Middle frontal gyrus (tissue), 1 donor: ENCODE results near the gene PDSS2.

ENCODE experiments used
- DNase-seq: peaks from one replicate; pipeline ENCODE4 v3.0.0-alpha.2; 2015; ENCODE audit warnings: low spot score; ENCODE audit errors: extremely low spot score

Gene PDSS2

GRCh38 chr6:107272246-107272645, 187.1 kb downstream of the PDSS2 start:
- no peak for DNase-seq

DNA sequence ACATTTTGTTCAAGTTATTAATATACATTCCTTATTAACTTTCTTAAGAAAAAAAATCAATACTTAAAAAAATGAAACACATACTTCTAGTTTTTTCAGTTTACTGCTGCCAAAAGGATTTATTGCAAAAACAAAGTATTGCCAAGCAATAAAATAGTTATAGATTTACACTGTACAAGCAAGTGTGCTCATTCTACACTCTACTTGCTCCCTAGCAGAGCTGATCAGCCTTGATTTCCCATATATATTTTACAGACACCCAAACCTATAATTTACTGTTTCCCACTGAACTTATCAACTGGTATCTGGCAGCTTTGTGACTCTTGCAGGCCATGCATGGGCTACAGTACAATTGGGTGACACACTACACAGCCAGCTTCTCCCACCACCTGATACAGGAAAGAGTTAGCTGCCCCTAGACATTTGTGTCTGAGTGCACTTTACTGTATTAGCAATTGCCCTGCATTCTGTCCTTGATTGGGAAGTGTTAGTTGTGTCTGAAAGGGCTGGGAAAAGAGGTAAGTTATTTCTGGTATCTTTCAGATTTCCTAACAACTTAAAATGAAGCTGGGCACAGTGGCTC, 188.1 kb downstream of the PDSS2 start:
- DNase-seq: no peak

- no peak for DNase-seq
Observed at GRCh38 chr6:107267634-107268033, 191.7 kb downstream of the PDSS2 start.

- DNase-seq: no peak
Observed at GRCh38 chr6:107267006-107267405, 192.4 kb downstream of the PDSS2 start.

DNA sequence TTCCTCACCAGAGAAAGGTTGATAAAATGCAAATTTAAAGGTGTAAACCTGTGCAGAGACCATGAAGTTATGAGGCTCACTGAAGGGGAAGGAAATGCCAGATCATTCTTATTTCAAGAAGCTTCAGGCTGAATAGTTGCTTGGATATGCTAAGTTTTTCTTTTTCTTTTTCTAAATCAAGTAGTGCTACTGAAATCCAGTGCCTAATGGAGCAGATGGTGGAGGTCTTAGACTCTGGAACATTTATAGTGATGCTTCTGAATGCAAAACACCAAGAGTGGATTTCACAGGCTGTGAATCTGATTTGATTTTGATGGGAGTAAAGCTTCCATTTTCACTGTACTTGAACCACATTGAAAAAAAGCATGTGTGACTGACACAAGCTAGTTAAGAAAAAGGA, 192.8 kb downstream of the PDSS2 start:
- DNase-seq: no peak

DNA sequence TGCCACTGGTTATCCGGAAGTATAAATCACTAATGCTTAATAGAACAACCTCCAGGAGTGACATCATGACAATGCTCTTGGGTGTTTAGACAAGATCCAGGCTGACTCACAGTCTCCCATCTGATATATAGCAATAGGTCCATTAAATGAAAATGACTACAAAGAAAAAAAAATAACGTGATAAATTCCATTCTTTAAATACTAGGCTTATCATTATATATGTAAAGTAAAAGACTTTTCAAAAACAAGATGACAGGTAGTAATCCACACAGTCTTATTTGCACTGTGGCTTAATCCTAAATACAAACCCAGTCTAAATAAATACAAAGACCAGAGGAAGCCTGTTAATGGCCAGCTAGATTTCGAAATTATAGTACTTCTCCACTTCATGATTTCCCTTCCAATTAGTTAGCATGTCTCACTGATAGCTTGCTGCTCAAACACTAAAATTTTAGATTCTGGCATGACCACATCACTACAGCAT, 195.0 kb downstream of the PDSS2 start:
- no peak for DNase-seq

- DNase-seq: no peak
Observed at GRCh38 chr6:107259951-107260350, 199.4 kb downstream of the PDSS2 start.

DNA sequence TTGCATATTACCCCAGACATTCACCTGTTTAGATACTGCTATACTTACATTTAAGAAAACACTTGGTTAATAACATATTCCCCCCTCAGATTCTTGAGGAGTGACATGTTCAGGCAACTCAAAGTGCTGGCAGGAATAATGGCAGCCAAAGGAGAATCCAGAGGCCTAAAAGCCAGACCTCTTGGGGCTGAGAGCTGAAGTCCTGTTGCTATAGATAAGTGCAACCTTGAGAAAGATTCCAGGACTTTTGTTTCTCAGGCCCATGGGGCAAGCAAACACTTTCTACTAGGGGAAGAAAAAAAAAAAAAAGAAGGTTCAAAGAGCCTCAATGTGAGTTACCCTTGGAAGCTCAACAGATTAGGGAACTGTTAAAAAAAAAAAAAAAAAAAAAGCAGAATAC, 211.2 kb downstream of the PDSS2 start:
- DNase-seq: no peak

- DNase-seq: no peak
Observed at GRCh38 chr6:107246972-107247615, 212.3 kb downstream of the PDSS2 start.

- DNase-seq: no peak
Observed at GRCh38 chr6:107246249-107246971, 213.0 kb downstream of the PDSS2 start.

DNA sequence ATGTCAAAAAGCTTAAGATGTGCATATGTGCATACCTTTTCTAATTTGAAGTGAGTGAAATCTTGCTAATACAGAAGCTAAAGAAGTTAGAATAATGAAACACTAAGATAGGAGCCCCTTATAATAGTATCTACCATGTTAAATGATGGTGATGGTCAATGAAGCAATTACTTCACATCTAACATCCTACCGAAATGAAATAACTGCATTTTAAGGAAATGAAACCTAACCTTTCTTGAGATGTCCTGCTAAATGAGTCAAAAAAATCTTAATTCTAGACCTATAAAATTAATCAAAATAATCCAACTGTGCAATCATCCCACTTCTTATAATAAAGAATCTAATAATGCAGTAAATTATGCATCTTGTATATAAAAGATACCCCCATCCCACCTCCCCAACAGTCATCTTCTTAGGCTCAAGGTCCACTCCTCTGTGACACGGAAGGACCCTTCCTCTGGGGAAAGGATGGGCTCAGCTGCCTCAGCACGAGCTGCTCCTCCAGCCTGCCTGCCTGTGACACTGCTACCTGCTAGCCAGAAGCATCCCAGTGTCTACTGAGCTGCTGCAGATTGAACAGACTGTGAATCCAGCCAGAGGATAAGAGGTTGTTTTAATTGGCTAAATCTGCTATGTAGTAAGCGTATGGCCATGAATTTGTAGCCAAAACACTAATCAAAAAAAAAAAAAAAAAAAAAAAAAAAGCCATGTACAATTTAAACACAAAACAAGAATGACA, 214.5 kb downstream of the PDSS2 start:
- no peak for DNase-seq

- no peak for DNase-seq
Observed at GRCh38 chr6:107244082-107244741, 215.2 kb downstream of the PDSS2 start.

GRCh38 chr6:107243471-107243870, 215.9 kb downstream of the PDSS2 start:
- no peak for DNase-seq

GRCh38 chr6:107237992-107238660, 221.2 kb downstream of the PDSS2 start:
- no peak for DNase-seq

DNA sequence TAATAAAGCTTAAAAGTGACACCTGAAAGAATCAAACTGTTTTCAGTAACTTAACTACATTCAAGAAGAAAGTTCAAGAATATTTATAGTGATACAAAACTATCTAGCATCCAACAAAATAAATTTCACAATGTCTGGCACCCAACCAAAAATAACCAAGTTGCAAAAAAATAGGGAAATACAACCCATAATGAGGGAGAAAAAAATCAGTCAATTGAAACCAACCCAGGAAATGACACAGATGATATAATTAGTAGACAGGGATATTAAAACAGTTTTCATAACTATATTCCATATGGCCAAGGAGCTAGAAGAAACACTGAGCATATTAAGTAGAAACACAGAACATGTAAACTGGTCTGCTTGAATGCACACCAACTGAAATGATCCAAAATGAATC, 223.9 kb downstream of the PDSS2 start:
- DNase-seq: no peak

- DNase-seq: no peak
Observed at GRCh38 chr6:107235007-107235406, 224.4 kb downstream of the PDSS2 start.

- no peak for DNase-seq
Observed at GRCh38 chr6:107231243-107231642, 228.1 kb downstream of the PDSS2 start.

- DNase-seq: no peak
Observed at GRCh38 chr6:107230448-107230847, 228.9 kb downstream of the PDSS2 start.

GRCh38 chr6:107230024-107230423, 229.3 kb downstream of the PDSS2 start:
- DNase-seq: no peak

- no peak for DNase-seq
Observed at GRCh38 chr6:107228754-107229153, 230.6 kb downstream of the PDSS2 start.

DNA sequence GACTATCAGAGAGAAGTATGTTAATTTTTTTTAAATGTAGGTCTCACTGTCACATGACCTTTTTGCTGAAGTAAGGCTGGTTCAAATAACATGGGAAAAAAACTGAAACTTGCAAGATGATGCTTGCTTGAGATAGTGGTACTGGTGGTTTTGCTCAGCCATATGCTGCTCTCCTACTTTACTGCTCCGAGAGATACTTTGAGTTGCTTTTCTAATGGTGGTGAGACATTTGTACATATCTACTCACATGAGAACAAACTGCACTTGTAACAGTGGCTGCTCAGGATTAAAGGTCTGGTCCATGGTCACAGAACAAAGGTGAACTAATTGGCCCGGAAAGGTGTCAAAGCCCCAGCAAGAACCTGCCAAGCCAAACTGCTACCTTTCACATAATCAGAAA, 237.8 kb downstream of the PDSS2 start:
- no peak for DNase-seq
